Ishikawa (cell line): ENCODE measurements around the gene CFHR2.

ENCODE experiments used
- CEBPB ChIP-seq: IDR thresholded peaks from 2 replicates; pipeline ENCODE4 v1.6.1; 2012
- CREB1 ChIP-seq: IDR thresholded peaks from 2 replicates; pipeline ENCODE4 v1.6.1; 2012; ENCODE audit warnings: low read depth
- EGR1 ChIP-seq: IDR thresholded peaks from 2 replicates; pipeline ENCODE4 v1.6.1; 2012
- EP300 ChIP-seq: IDR thresholded peaks from 2 replicates; pipeline ENCODE4 v1.6.1; 2012; ENCODE audit warnings: borderline replicate concordance
- FOXM1 ChIP-seq: IDR thresholded peaks from 2 replicates; pipeline ENCODE4 v1.6.1; 2012; ENCODE audit warnings: low read depth, borderline replicate concordance
- NFIC ChIP-seq: IDR thresholded peaks from 2 replicates; pipeline ENCODE4 v1.6.1; 2012
- RAD21 ChIP-seq: IDR thresholded peaks from 2 replicates; pipeline ENCODE4 v1.6.1; 2012; ENCODE audit warnings: low read depth
- TAF1 ChIP-seq: IDR thresholded peaks from 2 replicates; pipeline ENCODE4 v1.6.1; 2012; ENCODE audit warnings: low read depth, mild to moderate bottlenecking
- TCF12 ChIP-seq: IDR thresholded peaks from 2 replicates; pipeline ENCODE4 v1.6.1; 2012; ENCODE audit warnings: low read depth
- TEAD4 ChIP-seq: IDR thresholded peaks from 2 replicates; pipeline ENCODE4 v1.6.1; 2012
- YY1 ChIP-seq: IDR thresholded peaks from 2 replicates; pipeline ENCODE4 v1.6.1; 2012; ENCODE audit warnings: low read depth
- ZBTB7A ChIP-seq: IDR thresholded peaks from 2 replicates; pipeline ENCODE4 v1.6.1; 2012; ENCODE audit warnings: low read depth
- TF ChIP-seq, protein P1 (sequence below): IDR thresholded peaks from 2 replicates; pipeline ENCODE4 v1.6.1; 2012
- TF ChIP-seq, protein P2 (sequence below): IDR thresholded peaks from 2 replicates; pipeline ENCODE4 v1.6.1; 2012; ENCODE audit warnings: low read depth, mild to moderate bottlenecking
- TF ChIP-seq, protein P3 (sequence below): IDR thresholded peaks from 2 replicates; pipeline ENCODE4 v1.6.1; 2012

CFHR2 gene

DNA sequence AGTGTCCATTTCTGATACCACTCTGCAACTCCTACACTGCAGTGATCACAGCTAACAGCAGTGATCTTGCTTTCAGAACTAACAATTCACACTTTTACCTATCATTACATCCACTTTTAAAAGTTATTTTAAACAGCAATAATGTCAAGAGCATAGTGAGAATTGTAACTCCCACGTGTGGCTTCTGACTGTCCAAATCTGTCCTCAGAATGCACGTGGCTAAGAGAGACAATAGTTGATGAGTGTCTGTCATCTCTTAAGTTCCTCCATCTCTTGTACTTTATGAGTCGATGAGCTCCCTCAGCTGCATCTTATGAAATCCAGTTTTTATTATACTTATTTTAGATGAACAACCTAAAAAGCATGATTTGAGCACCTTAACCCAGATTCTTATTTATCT is 17.3 kb downstream of the CFHR2 start:
- no peak for TF ChIP-seq RAD21
- no peak for TF ChIP-seq EGR1
- no peak for TF ChIP-seq NFIC
- TF ChIP-seq FOXM1, result no peak
- TF ChIP-seq, protein P1, sequence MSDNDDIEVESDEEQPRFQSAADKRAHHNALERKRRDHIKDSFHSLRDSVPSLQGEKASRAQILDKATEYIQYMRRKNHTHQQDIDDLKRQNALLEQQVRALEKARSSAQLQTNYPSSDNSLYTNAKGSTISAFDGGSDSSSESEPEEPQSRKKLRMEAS, result no peak
- TF ChIP-seq TEAD4, result no peak
- no peak for TF ChIP-seq TAF1
- TF ChIP-seq, protein P2, sequence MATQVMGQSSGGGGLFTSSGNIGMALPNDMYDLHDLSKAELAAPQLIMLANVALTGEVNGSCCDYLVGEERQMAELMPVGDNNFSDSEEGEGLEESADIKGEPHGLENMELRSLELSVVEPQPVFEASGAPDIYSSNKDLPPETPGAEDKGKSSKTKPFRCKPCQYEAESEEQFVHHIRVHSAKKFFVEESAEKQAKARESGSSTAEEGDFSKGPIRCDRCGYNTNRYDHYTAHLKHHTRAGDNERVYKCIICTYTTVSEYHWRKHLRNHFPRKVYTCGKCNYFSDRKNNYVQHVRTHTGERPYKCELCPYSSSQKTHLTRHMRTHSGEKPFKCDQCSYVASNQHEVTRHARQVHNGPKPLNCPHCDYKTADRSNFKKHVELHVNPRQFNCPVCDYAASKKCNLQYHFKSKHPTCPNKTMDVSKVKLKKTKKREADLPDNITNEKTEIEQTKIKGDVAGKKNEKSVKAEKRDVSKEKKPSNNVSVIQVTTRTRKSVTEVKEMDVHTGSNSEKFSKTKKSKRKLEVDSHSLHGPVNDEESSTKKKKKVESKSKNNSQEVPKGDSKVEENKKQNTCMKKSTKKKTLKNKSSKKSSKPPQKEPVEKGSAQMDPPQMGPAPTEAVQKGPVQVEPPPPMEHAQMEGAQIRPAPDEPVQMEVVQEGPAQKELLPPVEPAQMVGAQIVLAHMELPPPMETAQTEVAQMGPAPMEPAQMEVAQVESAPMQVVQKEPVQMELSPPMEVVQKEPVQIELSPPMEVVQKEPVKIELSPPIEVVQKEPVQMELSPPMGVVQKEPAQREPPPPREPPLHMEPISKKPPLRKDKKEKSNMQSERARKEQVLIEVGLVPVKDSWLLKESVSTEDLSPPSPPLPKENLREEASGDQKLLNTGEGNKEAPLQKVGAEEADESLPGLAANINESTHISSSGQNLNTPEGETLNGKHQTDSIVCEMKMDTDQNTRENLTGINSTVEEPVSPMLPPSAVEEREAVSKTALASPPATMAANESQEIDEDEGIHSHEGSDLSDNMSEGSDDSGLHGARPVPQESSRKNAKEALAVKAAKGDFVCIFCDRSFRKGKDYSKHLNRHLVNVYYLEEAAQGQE, result no peak
- TF ChIP-seq EP300, result no peak
- TF ChIP-seq, protein P3, sequence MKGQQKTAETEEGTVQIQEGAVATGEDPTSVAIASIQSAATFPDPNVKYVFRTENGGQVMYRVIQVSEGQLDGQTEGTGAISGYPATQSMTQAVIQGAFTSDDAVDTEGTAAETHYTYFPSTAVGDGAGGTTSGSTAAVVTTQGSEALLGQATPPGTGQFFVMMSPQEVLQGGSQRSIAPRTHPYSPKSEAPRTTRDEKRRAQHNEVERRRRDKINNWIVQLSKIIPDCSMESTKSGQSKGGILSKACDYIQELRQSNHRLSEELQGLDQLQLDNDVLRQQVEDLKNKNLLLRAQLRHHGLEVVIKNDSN, result no peak
- no peak for TF ChIP-seq CREB1
- TF ChIP-seq CEBPB, result no peak
- TF ChIP-seq ZBTB7A, result no peak
- no peak for TF ChIP-seq TCF12
- no peak for TF ChIP-seq YY1

DNA sequence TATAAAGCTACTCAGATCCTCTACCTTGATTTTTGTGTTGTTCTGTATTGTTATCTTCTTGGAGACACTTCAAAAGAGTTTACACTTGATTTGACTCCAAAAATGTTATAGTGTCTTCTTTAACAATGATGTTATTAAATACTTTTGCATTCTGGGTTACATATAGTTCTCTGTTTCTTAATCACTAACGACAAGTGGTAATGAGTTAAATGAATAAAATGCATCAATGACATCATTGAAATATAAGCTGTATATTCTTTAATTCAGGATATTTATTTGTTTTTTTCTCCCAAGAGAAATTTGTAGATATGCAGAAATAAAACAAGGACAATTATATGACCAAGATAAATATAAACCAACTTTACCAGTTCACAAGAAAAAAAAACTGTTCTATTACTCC is 26.6 kb downstream of the CFHR2 start:
- TF ChIP-seq, protein P3, result no peak
- TF ChIP-seq TCF12 (no peak), EP300 (no peak), EGR1 (no peak), YY1 (no peak), RAD21 (no peak), FOXM1 (no peak), NFIC (no peak), TAF1 (no peak), CEBPB (no peak), ZBTB7A (no peak)
- TF ChIP-seq, protein P1, result no peak
- TF ChIP-seq, protein P2, result no peak

DNA sequence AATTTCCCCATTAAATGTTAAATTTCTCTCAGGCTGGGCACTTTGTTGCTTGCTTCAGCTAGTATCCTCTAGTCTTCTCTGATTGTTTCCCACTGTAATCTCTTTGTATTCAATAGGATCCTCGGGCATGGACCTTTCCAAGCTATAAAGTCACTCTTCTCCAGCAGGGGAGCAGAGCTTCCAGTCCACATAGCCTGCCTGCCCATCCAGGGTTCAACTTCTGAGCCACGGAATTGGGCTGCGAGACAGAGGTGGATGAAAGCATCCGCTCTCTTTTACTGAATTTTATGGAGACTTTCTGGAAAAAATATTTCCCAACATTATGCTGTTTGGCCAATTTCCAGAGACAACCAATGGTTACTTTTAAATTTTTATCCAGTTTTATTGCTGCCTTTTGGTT is 32.7 kb downstream of the CFHR2 start:
- no peak for TF ChIP-seq EP300
- TF ChIP-seq, protein P1, result no peak
- no peak for TF ChIP-seq EGR1
- no peak for TF ChIP-seq FOXM1

DNA sequence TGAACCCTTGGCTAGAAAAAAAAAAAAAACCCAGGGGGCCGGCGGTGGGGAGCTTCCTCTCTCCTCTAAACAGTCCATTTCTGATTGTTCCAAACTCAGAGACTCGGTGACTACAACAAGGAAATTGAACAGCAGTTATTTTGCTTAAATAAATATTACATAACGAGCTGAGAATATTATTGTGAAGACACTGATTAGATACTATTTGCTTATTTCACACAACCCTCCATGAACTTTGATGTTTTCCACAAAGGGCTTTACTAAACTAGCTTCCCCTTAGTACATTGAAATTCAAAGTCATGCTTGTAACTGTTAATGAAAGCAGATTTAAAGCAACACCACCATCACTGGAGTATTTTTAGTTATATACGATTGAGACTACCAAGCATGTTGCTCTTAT is 33.7 kb downstream of the CFHR2 start, which contains the start of gene CFHR5:
CFHR5 (plus strand) TSS at position 279 of the 400 bp plus-strand sequence; CDS start at position 388, 109 bp downstream.
- TF ChIP-seq, protein P3, result no peak
- TF ChIP-seq YY1 (no peak), ZBTB7A (no peak)

DNA sequence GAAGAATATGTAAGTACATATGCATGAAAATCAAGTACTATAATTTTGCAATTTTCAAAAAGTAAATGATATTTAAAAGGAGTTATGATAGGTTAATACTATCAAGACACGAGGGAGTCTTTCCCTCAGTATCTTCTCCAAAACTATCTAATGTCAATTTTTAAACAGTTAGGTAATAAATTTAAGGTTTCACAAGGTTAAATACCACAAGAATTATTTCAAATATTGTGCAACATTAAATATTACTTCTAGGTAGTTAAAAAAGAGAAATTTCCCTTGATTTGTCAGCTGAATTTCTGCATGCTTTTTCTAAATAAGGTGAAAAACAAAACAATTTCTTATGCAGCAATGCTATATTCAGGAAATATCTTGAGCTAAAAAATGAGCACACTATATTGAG is 37.3 kb downstream of the CFHR2 start:
- no peak for TF ChIP-seq TAF1
- TF ChIP-seq, protein P3, result no peak
- TF ChIP-seq YY1, result no peak
- TF ChIP-seq ZBTB7A, result no peak
- TF ChIP-seq FOXM1, result no peak
- TF ChIP-seq EP300, result no peak
- TF ChIP-seq, protein P1, result no peak
- no peak for TF ChIP-seq EGR1
- TF ChIP-seq, protein P2, result no peak
- no peak for TF ChIP-seq CREB1
- no peak for TF ChIP-seq TCF12
